WERI-Rb-1 (cell line): ENCODE data around the gene RAB27A.

Source experiments
- DNase-seq: peaks from one replicate; pipeline ENCODE4 v3.0.0-alpha.2; 2020
- H3K27ac ChIP-seq: fragments of 250-450 bp; sonication (Bioruptor Pico); 2 replicates; pipeline ENCODE4 v1.5.1; 2020; ENCODE audit warnings: mild to moderate bottlenecking, moderate library complexity
- H3K27me3 ChIP-seq: fragments of 250-450 bp; sonication (Bioruptor Pico); 2 replicates; pipeline ENCODE4 v1.5.1; 2021; ENCODE audit warnings: mild to moderate bottlenecking, low read depth, moderate library complexity; ENCODE audit not compliant: insufficient read depth, severe bottlenecking
- H3K36me3 ChIP-seq: fragments of 250-450 bp; sonication (Bioruptor Pico); 2 replicates; pipeline ENCODE4 v1.5.1; 2020; ENCODE audit warnings: mild to moderate bottlenecking, moderate library complexity
- H3K4me3 ChIP-seq: 2 replicates; pipeline ENCODE4 v1.5.1; 2011; ENCODE audit warnings: low read depth, mild to moderate bottlenecking, control low read depth, low read length
- H3K9me3 ChIP-seq: fragments of 250-450 bp; sonication (Bioruptor Pico); 2 replicates; pipeline ENCODE4 v1.5.1; 2021; ENCODE audit warnings: mild to moderate bottlenecking, moderate library complexity; ENCODE audit not compliant: severe bottlenecking
- TF ChIP-seq, protein P1 (sequence below): IDR thresholded peaks from 2 replicates; pipeline ENCODE4 v1.5.1; 2011; ENCODE audit warnings: low read depth, mild to moderate bottlenecking, control low read depth, inconsistent platforms, low read length

The RAB27A gene

DNA sequence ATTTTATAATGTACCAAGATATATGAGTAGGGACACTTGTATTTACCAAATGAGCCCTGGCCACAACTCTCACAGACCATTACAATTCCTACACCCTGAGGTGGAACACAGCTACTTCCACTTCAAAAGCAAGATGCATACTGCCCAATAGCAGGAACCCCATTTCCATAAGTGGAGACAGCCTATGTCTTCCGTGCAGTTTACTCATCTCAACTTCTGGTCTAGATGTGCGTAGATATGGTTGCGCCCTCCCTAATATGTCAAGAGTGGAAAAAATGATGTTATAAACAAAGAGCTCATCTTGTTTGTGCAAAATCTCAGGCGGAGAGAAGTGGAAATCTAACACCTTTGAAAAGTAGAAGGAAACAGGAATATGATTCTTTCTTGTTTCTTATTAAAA, 44.6 kb downstream of the RAB27A start:
- no peaks in the 10 kb centered on the region for H3K27me3 ChIP-seq
- H3K9me3 ChIP-seq: no peaks in the 10 kb centered on the region
- no peak overlapping the region for H3K27ac ChIP-seq
- no peak for DNase-seq
- TF ChIP-seq, protein P1, sequence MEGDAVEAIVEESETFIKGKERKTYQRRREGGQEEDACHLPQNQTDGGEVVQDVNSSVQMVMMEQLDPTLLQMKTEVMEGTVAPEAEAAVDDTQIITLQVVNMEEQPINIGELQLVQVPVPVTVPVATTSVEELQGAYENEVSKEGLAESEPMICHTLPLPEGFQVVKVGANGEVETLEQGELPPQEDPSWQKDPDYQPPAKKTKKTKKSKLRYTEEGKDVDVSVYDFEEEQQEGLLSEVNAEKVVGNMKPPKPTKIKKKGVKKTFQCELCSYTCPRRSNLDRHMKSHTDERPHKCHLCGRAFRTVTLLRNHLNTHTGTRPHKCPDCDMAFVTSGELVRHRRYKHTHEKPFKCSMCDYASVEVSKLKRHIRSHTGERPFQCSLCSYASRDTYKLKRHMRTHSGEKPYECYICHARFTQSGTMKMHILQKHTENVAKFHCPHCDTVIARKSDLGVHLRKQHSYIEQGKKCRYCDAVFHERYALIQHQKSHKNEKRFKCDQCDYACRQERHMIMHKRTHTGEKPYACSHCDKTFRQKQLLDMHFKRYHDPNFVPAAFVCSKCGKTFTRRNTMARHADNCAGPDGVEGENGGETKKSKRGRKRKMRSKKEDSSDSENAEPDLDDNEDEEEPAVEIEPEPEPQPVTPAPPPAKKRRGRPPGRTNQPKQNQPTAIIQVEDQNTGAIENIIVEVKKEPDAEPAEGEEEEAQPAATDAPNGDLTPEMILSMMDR: no peak
- no peaks in the 10 kb centered on the region for H3K36me3 ChIP-seq
- H3K4me3 ChIP-seq: no peak overlapping the region

DNA sequence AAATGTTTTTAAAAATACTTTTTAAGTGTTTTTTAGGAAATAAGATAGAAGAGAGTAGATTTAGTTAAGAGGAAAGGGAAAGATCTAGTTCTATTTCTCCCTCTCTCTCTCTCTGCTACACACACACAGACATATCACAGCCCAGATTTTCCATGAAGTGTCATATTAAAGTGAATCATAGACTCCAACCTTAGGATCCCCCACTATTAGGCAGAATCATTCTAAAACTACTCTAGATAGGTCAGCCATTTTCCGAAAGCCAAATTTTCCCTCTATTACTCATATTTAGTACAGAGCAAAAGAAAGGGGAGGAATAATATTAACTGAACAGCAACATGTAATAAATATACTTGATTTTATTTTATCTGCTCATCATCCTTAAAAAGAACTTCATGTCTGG, 47.7 kb downstream of the RAB27A start:
- H3K27ac ChIP-seq: no peak overlapping the region
- TF ChIP-seq, protein P1: no peak
- H3K36me3 ChIP-seq: no peaks in the 10 kb centered on the region
- no peaks in the 10 kb centered on the region for H3K27me3 ChIP-seq
- no peak for DNase-seq
- H3K9me3 ChIP-seq: no peaks in the 10 kb centered on the region
- no peak overlapping the region for H3K4me3 ChIP-seq

DNA sequence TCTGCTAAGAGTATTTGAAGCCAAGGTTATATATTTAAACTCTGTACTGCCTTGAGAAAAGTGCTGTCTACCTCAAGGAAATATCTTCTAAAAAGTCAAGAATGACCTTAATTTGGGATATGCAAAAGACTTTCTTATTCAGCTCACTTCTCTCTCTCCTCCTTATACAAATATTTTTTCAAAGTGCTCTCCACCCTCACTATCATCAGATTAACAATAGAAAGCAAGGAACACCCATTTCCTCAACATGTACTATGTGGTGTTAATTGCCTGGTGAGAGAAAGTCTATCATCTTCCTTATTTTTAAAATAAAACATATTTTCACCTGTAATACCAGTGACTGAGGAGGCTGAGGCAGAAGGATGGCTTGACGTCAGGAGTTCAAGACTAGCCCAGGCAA, 48.4 kb downstream of the RAB27A start:
- H3K27me3 ChIP-seq: no peaks in the 10 kb centered on the region

DNA sequence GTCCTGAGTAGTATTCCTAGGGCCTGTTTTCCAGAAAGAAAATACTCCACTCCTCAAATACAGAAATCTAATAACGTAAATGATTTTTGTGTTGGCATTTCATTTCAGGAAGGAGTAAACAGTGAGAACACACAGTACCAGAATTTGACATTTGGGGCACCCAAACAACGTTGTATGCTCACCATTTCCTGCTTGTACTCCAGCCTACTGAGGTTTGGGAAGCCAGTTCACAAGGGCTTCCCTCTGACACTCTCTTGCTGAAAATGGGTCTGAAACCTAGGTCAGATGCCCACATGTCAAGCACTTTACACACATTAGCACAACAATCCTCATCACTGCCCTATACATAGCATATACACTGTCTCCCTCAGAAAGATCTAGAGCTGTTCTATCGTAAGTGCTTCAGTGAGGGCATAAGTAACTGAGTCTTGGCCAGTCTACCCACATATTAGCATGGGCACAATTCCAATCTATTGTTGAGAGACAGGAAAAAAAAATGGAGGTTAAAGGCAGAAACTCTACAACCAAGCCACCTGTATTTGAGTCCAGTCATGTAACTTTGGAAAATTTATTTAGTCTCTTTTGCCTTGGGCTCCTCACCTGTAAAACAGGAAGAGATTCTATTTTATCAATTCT, 49.4 kb downstream of the RAB27A start:
- no peak for DNase-seq
- TF ChIP-seq, protein P1: no peak
- no peaks in the 10 kb centered on the region for H3K9me3 ChIP-seq
- H3K4me3 ChIP-seq: no peak overlapping the region
- no peaks in the 10 kb centered on the region for H3K27me3 ChIP-seq
- no peaks in the 10 kb centered on the region for H3K36me3 ChIP-seq
- H3K27ac ChIP-seq: no peak overlapping the region

More for the DNA sequence above, 48.4 kb downstream of the RAB27A start:
- Histone ChIP-seq H3K9me3 (no peaks in the 10 kb centered on the region), H3K27ac (no peak overlapping the region), H3K4me3 (no peak overlapping the region), H3K36me3 (no peaks in the 10 kb centered on the region)
- DNase-seq: no peak
- TF ChIP-seq, protein P1: no peak

DNA sequence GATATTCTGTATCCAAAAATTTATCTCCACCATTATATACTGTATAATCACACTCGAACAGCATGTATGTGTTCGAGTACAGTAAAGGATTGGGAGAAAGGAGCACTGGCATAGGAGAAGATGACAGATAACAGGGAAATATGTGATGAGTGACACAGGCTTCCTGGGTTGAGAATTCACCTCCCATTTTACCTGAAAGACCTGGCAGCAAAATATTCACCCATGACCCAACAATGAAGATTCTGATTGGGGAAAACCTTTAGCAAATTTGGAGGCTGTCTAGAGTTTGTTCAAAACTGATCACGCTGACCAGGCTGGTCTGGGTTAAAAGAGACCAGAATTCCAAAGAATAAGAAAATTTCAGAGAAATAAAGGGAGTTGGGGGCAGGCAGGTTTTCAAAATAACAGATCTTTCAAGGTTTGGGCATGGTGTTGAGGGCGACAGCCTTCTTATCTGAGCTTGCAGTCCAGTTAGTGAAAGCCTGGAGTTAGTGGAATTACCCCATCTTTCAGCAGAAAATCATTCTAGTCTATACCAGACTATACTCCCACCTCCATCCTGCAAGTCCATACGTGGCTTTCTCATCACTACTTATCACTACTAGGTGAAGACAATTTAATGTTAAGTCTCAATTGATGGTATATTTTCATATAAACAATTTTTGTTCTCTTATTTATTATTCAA, 50.0 kb downstream of the RAB27A start:
- Histone ChIP-seq H3K4me3 (no peak overlapping the region), H3K27ac (no peak overlapping the region), H3K27me3 (no peaks in the 10 kb centered on the region), H3K36me3 (no peaks in the 10 kb centered on the region), H3K9me3 (no peaks in the 10 kb centered on the region)
- TF ChIP-seq, protein P1: no peak
- no peak for DNase-seq
